GM18951 (cell line): ENCODE measurements around the gene DPP6.
A peak's percentile ranks its signal among the peaks of the same experiment; 100 is the strongest.
"Not testable (repeated sequence)": the region's sequence is repeated elsewhere in the genome, so short reads cannot be mapped to it uniquely, and the experiment has no call there.

ENCODE experiments used
- POLR2A ChIP-seq: IDR thresholded peaks from 4 replicates; pipeline ENCODE4 v1.6.1; 2011; ENCODE audit warnings: mild to moderate bottlenecking; ENCODE audit not compliant: insufficient read length, insufficient read depth; ENCODE audit errors: extremely low read depth
- in situ Hi-C: fragments of 300-500 bp; cut with MboI; formaldehyde crosslinking; loops from one replicate; pipeline ENCODE4 v1.12.0; 2022; ENCODE audit warnings: low sequenced_read_pairs, mixed read lengths, inconsistent platforms; ENCODE audit not compliant: unreplicated experiment

Gene DPP6

GRCh38 chr7:154914996-154915380 lies 862.8 kb downstream of the DPP6 start:
- no peak for TF ChIP-seq POLR2A
- in situ Hi-C loops: no loop called here

GRCh38 chr7:154915600-154915999 lies 863.4 kb downstream of the DPP6 start:
- in situ Hi-C loops: no loop called here
- no peak for TF ChIP-seq POLR2A

- in situ Hi-C loops: no loop called here
- TF ChIP-seq POLR2A: no peak
These were observed 864.2 kb downstream of the DPP6 start for GRCh38 chr7:154916381-154916780.

GRCh38 chr7:154916856-154917807 lies 864.9 kb downstream of the DPP6 start:
- in situ Hi-C loops: no loop called here
- TF ChIP-seq POLR2A: no peak

GRCh38 chr7:154917808-154918160 lies 865.6 kb downstream of the DPP6 start:
- no peak for TF ChIP-seq POLR2A
- in situ Hi-C loops: no loop called here

DNA sequence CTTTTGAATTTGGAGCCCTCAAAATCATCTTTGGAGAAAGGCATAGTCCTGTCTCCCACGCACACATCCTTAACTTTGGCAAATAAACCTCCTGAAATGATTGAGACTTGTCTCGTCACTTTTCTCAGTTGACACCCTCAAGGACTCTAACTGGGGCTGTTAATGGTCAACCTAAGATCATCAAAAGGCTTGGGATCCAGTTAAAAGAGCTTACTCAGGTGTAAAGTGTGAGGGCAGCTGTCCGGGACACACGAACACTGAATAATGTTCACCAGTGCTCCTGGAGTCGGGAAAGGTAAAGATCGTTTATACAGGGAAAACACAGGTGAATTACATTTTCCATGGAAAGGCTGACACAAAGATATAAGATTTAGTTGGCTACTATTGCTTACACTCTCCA lies 866.1 kb downstream of the DPP6 start:
- TF ChIP-seq POLR2A: no peak
- in situ Hi-C loops: no loop called here

DNA sequence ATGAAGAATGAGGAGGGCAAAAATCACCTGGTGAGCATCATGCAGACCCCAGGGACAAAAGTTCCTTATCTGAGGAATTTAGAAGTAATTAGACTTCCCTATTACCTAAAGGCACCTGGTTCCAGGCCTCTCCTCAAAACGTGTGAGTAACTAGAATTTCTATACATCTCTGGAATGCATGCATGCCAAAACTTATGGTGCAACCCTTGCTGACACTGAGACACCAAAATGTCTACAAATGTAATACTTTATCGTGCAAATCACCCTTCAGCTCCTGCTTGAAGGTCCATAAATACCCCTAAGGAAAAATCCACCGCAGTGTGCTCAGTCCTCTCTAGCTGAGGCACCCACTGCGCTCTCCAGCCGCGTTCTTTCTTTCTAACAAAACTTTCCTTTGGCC lies 866.5 kb downstream of the DPP6 start:
- in situ Hi-C loops: no loop called here
- TF ChIP-seq POLR2A: no peak

DNA sequence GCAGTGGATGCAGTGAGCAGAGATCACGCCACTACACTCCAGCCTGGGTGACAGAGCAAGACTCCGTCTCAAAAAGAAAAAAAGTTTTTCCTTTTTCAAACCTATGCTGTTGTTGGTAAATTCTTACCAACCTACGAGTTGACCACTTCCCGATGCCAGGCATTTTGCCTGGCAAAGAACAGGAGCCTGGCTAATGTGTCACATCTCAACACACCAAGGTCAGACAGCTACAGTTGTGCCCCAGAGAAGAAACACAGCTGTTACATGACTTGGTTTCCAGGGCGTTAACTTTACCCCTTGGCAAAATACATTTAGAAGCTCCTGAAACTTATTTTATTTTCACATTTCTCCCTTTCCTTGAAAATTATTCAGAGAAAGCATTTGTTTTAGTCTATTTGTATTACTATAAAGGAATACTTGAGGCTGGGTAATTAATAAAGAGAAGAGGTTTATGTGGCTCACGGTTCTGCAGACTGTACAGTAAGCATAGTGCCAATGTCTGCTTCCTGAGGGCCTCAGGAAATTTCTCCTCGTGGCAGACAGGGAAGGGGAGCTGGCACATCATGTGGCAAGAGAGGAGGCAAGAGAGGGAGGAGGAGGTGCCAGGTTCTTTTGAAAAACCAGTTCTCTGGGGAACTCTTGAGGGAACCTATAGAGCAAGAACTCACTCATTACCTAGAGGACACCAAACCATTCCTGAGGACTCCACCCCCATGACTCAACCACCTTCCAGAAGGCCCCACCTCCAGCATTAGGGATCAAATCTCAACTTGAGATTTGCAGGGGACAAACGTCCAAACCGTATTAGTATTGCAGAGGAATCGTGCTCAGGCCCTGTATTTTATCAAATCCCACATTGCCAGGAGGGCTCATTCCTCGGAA lies 867.4 kb downstream of the DPP6 start:
- no peak for TF ChIP-seq POLR2A

GRCh38 chr7:154922472-154922871 lies 870.3 kb downstream of the DPP6 start:
- in situ Hi-C loops: not testable (repeated sequence)

More for the DNA sequence above, 867.4 kb downstream of the DPP6 start:
- in situ Hi-C loops: no loop called here

DNA sequence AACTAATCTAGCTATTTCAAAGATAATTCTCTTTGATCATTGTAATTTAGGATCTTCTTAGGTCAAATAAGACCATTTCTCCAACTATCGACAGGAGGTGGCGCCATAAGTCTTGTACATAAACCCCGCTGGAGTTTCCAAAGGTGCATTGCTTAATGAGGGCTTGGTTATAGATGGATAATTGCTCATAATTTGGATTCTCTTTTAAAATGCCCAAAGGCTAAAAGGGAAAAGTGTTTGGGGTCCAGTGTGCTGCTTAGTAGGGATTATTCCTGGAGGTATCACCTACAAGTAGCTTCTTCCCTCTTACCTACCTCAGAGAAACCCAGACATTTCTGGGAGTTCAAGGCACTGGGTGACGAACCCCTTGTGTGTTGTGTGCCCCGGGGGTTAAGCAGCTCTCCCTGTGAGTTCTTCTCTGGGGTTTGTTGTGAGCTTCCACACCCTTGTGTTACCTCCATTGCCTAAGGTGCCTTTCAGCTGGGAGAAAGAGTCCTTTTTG lies 875.5 kb downstream of the DPP6 start:
- in situ Hi-C loops: loop anchor here (25.0 kb wide), 1 partner anchor 410 kb away; no protein-coding TSS in a partner anchor
- TF ChIP-seq POLR2A: no peak

DNA sequence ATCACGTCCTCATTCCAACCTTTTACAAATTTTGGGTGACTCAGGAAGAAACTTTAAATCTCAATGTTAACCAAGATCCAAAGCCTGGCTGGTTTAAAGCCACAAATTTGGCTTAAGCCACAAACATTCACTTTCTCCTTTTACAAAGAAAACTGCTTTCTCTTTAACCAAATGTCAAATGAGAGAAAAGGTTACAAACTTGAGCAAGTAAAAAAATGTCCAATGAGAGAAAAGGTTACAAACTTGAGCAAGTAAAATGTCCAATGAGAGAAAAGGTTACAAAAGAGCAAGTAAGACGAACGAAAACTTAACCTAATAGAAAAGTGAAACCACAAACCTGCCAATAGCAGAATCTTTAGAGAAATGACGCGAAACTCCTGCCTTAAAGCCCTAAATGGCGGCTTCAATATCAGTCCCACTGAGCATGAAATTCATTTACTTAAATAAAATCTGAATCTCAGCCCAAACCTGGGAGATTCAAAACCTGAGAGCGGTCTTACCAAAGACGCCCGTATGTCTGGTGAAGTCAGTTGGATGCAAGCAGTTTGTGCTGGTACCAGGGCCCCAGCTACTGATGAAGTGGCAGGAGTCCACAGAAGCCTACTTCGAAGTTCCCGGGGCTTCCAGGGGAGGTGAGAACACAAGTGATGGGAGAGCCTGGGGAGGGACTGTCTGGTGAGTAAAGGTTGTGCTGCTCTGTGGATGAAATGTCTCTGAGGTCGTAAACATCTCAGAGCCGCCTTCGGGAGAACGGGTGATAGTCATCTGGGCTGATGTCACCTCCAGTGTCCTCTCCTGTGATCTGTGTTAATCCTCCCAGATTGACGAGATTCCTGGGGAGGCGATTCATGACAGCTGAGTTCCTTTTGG lies 876.2 kb downstream of the DPP6 start:
- in situ Hi-C loops: loop anchor here (25.0 kb wide), 1 partner anchor 409 kb away; no protein-coding TSS in a partner anchor

GRCh38 chr7:154929006-154929726 lies 877.0 kb downstream of the DPP6 start:
- in situ Hi-C loops: loop anchor here (25.0 kb wide), 1 partner anchor 408 kb away; no protein-coding TSS in a partner anchor
- TF ChIP-seq POLR2A: no peak

More for the DNA sequence above, 876.2 kb downstream of the DPP6 start:
- TF ChIP-seq POLR2A: peak; percentile 11

DNA sequence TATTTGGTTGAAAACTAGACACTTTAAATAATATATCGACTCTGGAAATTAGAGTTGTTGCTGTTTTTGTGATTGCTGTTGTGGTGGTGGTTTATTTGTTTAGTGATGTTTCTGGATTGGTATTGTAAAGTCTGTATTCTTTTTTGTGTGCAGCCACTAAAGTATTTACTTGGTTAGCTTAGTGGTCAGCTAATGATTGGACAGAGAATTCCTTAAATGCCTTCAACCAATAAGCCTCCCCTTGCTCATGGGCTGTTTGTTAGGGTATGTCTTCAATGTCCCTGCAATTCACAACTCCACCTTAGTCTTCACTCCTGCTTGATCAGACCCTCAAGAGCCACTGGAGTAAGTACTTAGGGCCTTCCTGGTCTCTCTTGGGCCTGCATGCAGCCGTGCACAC lies 879.7 kb downstream of the DPP6 start:
- in situ Hi-C loops: loop anchor here (25.0 kb wide), 1 partner anchor 405 kb away; no protein-coding TSS in a partner anchor
- TF ChIP-seq POLR2A: no peak

DNA sequence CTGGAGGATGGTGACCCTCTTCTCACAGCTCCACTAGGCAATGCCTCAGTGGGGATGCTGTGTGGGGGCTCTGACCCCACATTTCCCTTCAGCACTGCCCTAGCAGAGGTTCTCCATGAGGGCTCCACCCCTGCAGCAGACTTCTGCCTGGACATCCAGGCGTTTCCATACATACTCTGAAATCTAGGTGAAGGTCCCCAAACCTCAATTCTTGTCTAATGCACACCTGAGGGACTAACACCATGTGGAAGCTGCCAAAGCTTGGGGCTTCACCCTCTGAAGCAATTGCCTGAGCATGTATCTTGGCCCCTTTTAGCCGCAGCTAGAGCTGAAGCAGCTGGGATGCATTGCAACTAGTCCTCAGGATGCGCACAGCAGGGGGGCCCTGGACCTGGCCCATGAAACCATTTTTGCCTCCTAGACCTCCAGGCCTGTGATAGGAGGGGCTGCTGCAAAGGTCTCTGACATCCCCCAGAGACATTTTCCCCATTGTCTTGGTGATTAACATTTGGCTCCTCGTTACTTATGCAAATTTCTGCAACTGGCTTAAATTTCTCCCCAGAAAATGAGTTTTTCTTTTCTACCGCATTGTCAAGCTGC lies 882.3 kb downstream of the DPP6 start:
- in situ Hi-C loops: loop anchor here (25.0 kb wide), 1 partner anchor 403 kb away; no protein-coding TSS in a partner anchor
